GM12875 (cell line): ENCODE measurements around the gene ABCA8.

Source experiments
- H3K4me3 ChIP-seq: one replicate; pipeline ENCODE4 v1.5.1; 2011; ENCODE audit warnings: low read depth, low read length, control low read depth
- CTCF ChIP-seq: IDR thresholded peaks from 2 replicates; pipeline ENCODE4 v1.5.1; 2011; ENCODE audit warnings: low read depth, mild to moderate bottlenecking, control low read depth, inconsistent platforms, low read length, moderate library complexity, borderline replicate concordance; ENCODE audit not compliant: insufficient read depth

ABCA8 gene

GRCh38 chr17:68867759-68868516, 87.3 kb downstream of the ABCA8 start:
- TF ChIP-seq CTCF, result no peak
- no peak overlapping the region for H3K4me3 ChIP-seq

GRCh38 chr17:68865584-68865983, 89.6 kb downstream of the ABCA8 start:
- no peak for TF ChIP-seq CTCF
- no peak overlapping the region for H3K4me3 ChIP-seq

- H3K4me3 ChIP-seq, result no peak overlapping the region
- no peak for TF ChIP-seq CTCF
These were observed 92.0 kb downstream of the ABCA8 start for GRCh38 chr17:68863091-68863652.

GRCh38 chr17:68861602-68862001, 93.6 kb downstream of the ABCA8 start:
- no peak overlapping the region for H3K4me3 ChIP-seq
- no peak for TF ChIP-seq CTCF

- no peak for TF ChIP-seq CTCF
- H3K4me3 ChIP-seq, result no peak overlapping the region
These were observed 94.3 kb downstream of the ABCA8 start for GRCh38 chr17:68860941-68861340.

GRCh38 chr17:68854452-68854851, 100.7 kb downstream of the ABCA8 start:
- no peak for TF ChIP-seq CTCF
- H3K4me3 ChIP-seq, result no peak overlapping the region

GRCh38 chr17:68853439-68853838, 101.8 kb downstream of the ABCA8 start:
- no peak for TF ChIP-seq CTCF
- no peak overlapping the region for H3K4me3 ChIP-seq
